Osteocyte (in vitro differentiated cells): Measurements from ENCODE around the gene HMCN2. TPM values are rescaled to one million over a fixed set of nuclear protein-coding genes. Genes with fewer than 3 reads are reported as not detected.
A peak's percentile ranks its signal among the peaks of the same experiment; 100 is the strongest.

Experiments used
- DNase-seq: peaks from one replicate; pipeline ENCODE4 v3.0.0; 2021; ENCODE audit warnings: mixed read lengths; ENCODE audit not compliant: unreplicated experiment; ENCODE audit errors: extremely low spot score
- H3K27ac Mint-ChIP-seq: one replicate; pipeline ENCODE4 v1.8.0; 2021; ENCODE audit warnings: mild to moderate bottlenecking, mixed read lengths; ENCODE audit not compliant: unreplicated experiment
- H3K27me3 Mint-ChIP-seq: one replicate; pipeline ENCODE4 v1.8.0; 2021; ENCODE audit warnings: mixed read lengths; ENCODE audit not compliant: unreplicated experiment
- H3K36me3 Mint-ChIP-seq: one replicate; pipeline ENCODE4 v1.8.0; 2021; ENCODE audit warnings: mixed read lengths; ENCODE audit not compliant: unreplicated experiment
- H3K4me1 Mint-ChIP-seq: one replicate; pipeline ENCODE4 v1.8.0; 2021; ENCODE audit warnings: mixed read lengths; ENCODE audit not compliant: unreplicated experiment
- H3K4me3 Mint-ChIP-seq: one replicate; pipeline ENCODE4 v1.8.0; 2021; ENCODE audit warnings: mild to moderate bottlenecking, moderate library complexity, mixed read lengths; ENCODE audit not compliant: unreplicated experiment
- H3K9me3 Mint-ChIP-seq: one replicate; pipeline ENCODE4 v1.8.0; 2021; ENCODE audit warnings: mixed read lengths; ENCODE audit not compliant: unreplicated experiment
- total RNA-seq: library from RNA; stranded (reverse); gene quantifications from 2 replicates; pipeline ENCODE4 v1.2.1, GENCODE V29; 2021
- TF ChIP-seq, protein P1 (sequence below): fragments of 200-600 bp; sonication (generic); IDR thresholded peaks from 2 replicates; pipeline ENCODE4 v1.5.0; 2021; ENCODE audit warnings: antibody characterized with exemption, mild to moderate bottlenecking, moderate library complexity

HMCN2 gene
- total RNA-seq, 1 donor from 2014 or later, result 0.05 TPM

DNA sequence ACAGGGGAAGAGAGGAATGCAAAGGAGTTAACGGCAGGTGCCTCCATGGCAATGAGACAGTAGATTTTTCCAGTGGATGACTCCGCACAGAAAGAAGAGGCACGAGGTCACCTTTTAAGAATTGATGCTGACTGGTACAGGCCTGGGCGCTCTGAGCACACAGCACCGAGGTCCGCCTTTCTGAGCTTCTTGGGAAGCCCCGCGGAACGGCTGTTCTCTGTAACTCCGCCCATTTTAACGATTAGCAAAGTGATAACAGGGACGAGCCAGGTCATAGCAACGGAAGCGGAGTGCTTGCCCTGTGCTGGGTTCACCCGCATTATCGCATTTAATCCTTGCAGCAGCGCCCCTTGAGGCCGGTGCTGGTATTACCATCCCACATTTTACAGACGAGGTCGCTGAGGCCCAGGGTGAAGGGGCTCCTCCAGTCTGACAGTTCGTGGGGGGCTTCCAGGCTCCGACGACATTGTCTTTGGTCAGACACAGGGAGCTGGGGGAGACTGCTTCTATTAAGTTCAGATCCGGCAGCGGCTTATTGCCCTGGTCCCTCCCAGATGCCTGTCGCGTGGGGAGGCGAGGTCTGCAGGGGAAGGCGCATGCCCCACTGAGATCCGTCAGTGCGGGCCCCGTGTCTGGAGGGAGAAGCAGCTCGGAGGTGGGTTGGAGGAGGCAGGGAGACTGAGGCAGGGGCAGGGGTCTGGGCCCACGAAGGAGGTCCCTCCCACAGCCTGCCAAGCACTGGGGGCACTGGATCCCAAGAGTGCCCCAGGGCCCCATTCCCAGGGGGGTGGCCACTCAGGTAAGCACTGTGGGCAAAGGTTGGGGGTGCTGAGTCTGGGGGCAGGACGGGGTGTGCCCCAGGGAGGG lies 22.3 kb upstream of the HMCN2 start:
- DNase-seq, result peak; percentile 90
- peak overlapping the region; percentile 50 for H3K4me3 Mint-ChIP-seq
- TF ChIP-seq, protein P1, sequence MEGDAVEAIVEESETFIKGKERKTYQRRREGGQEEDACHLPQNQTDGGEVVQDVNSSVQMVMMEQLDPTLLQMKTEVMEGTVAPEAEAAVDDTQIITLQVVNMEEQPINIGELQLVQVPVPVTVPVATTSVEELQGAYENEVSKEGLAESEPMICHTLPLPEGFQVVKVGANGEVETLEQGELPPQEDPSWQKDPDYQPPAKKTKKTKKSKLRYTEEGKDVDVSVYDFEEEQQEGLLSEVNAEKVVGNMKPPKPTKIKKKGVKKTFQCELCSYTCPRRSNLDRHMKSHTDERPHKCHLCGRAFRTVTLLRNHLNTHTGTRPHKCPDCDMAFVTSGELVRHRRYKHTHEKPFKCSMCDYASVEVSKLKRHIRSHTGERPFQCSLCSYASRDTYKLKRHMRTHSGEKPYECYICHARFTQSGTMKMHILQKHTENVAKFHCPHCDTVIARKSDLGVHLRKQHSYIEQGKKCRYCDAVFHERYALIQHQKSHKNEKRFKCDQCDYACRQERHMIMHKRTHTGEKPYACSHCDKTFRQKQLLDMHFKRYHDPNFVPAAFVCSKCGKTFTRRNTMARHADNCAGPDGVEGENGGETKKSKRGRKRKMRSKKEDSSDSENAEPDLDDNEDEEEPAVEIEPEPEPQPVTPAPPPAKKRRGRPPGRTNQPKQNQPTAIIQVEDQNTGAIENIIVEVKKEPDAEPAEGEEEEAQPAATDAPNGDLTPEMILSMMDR, result peak; percentile 92

GRCh38 chr9:130243882-130244170 lies 21.7 kb upstream of the HMCN2 start:
- TF ChIP-seq, protein P1, result no peak
- H3K27me3 Mint-ChIP-seq, result peaks cover 7% of the 10 kb centered on the region
- no peak for DNase-seq
- no peak overlapping the region for H3K4me3 Mint-ChIP-seq
- H3K27ac Mint-ChIP-seq, result no peak overlapping the region
- no peaks in the 10 kb centered on the region for H3K9me3 Mint-ChIP-seq
- H3K4me1 Mint-ChIP-seq, result peaks cover 13% of the 10 kb centered on the region
- no peaks in the 10 kb centered on the region for H3K36me3 Mint-ChIP-seq

More for the DNA sequence above, 22.3 kb upstream of the HMCN2 start:
- Mint-ChIP-seq H3K27me3 (peaks cover 4% of the 10 kb centered on the region), H3K9me3 (no peaks in the 10 kb centered on the region), H3K27ac (no peak overlapping the region), H3K36me3 (no peaks in the 10 kb centered on the region), H3K4me1 (peaks cover 13% of the 10 kb centered on the region)

GRCh38 chr9:130244548-130245165 lies 20.9 kb upstream of the HMCN2 start:
- Mint-ChIP-seq H3K36me3 (no peaks in the 10 kb centered on the region), H3K4me3 (no peak overlapping the region), H3K27ac (no peak overlapping the region), H3K9me3 (no peaks in the 10 kb centered on the region), H3K4me1 (peaks cover 11% of the 10 kb centered on the region), H3K27me3 (peaks cover 14% of the 10 kb centered on the region)
- DNase-seq, result no peak
- TF ChIP-seq, protein P1, result no peak

DNA sequence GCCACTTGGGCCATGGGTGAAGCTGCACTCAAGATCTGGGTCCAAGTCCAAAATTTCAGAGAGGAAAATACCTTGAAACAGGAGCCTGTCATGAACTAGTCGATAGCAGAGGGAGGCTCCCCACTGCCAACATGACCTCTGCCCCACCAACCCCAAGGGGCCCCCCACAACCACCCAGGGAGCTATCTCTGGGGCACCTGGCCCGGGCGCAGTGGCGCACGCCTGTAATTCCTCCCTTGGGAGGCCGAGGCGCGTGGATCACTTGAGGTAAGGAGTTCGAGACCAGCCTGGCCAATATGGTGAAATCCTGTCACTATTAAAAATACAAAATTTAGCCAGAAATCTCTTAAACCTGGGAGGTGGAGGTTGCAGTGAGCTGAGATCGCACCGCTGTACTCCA lies 20.1 kb upstream of the HMCN2 start:
- Mint-ChIP-seq H3K9me3 (peaks cover under 1% of the 10 kb centered on the region), H3K36me3 (peaks cover under 1% of the 10 kb centered on the region), H3K27me3 (peaks cover 22% of the 10 kb centered on the region), H3K4me1 (peaks cover 10% of the 10 kb centered on the region), H3K27ac (no peak overlapping the region), H3K4me3 (no peak overlapping the region)
- TF ChIP-seq, protein P1, result no peak
- DNase-seq, result no peak

GRCh38 chr9:130246126-130246525 lies 19.4 kb upstream of the HMCN2 start:
- peaks cover 3% of the 10 kb centered on the region for H3K36me3 Mint-ChIP-seq
- peaks cover 6% of the 10 kb centered on the region for H3K9me3 Mint-ChIP-seq
- DNase-seq, result no peak
- TF ChIP-seq, protein P1, result no peak
- H3K4me3 Mint-ChIP-seq, result no peak overlapping the region
- H3K4me1 Mint-ChIP-seq, result peaks cover 7% of the 10 kb centered on the region
- no peak overlapping the region for H3K27ac Mint-ChIP-seq
- peaks cover 29% of the 10 kb centered on the region for H3K27me3 Mint-ChIP-seq
